ENCODE measurements around the gene NAT14. TPM values are rescaled to one million over a fixed set of nuclear protein-coding genes. Genes with fewer than 3 reads are reported as not detected.

NAT14 gene
- total RNA-seq, 1 experiment from 2014 or later: 49.6 TPM

- peaks cover 13% of the 10 kb centered on the region for H3K4me1 Mint-ChIP-seq (ENCODE audit: low read depth, unreplicated experiment)
- BruUV-seq (replicated peaks): no TSS peak
- no peak for TF ChIP-seq CTCF (IDR thresholded peaks at IDR 0.05; ENCODE audit: unreplicated experiment)
Observed at GRCh38 chr19:55443045-55443823, 41.8 kb upstream of the NAT14 start, which contains the start of gene SHISA7. SHISA7 (minus strand) TSS chr19:55443300; CDS start chr19:55442863, 437 bp downstream.

GRCh38 chr19:55443824-55444480, 41.0 kb upstream of the NAT14 start:
- Mint-ChIP-seq H3K9me3 (ENCODE audit: low read depth, unreplicated experiment) (peaks cover 3% of the 10 kb centered on the region), H3K36me3 (ENCODE audit: insufficient read depth, unreplicated experiment) (peaks cover 4% of the 10 kb centered on the region), H3K4me1 (ENCODE audit: low read depth, unreplicated experiment) (peaks cover 13% of the 10 kb centered on the region), H3K27ac (ENCODE audit: unreplicated experiment) (no peak overlapping the region), H3K4me3 (ENCODE audit: low read depth, unreplicated experiment) (no peak overlapping the region), H3K27me3 (ENCODE audit: unreplicated experiment) (no peaks in the 10 kb centered on the region)
- intact Hi-C loops (cut with micrococcal nuclease; ENCODE audit: unreplicated experiment): no loop called here
- no peak for DNase-seq
- CTCF ChIA-PET: interaction anchor here (0.6 to 1.2 kb wide), 2 partner anchors 24 to 1409 kb away, joined by 3 read pairs; no protein-coding TSS in a partner anchor
- no TSS peak for BruUV-seq (replicated peaks)
- no peak for TF ChIP-seq CTCF (IDR thresholded peaks at IDR 0.05; ENCODE audit: unreplicated experiment)

More at GRCh38 chr19:55443045-55443823, 41.8 kb upstream of the NAT14 start, which contains the start of gene SHISA7:
- CTCF ChIA-PET: no interaction called here
- Mint-ChIP-seq H3K36me3 (ENCODE audit: insufficient read depth, unreplicated experiment) (peaks cover 4% of the 10 kb centered on the region), H3K27me3 (ENCODE audit: unreplicated experiment) (no peaks in the 10 kb centered on the region), H3K9me3 (ENCODE audit: low read depth, unreplicated experiment) (peaks cover 3% of the 10 kb centered on the region), H3K4me3 (ENCODE audit: low read depth, unreplicated experiment) (no peak within 1 kb of the TSS), H3K27ac (ENCODE audit: unreplicated experiment) (no peak within 1 kb of the TSS)
- intact Hi-C loops (cut with micrococcal nuclease; ENCODE audit: unreplicated experiment): no loop called here
- no peak for DNase-seq

- H3K9me3 Mint-ChIP-seq (ENCODE audit: low read depth, unreplicated experiment): no peaks in the 10 kb centered on the region
- CTCF ChIA-PET: interaction anchor here (1.2 kb wide), 1 partner anchor 23 kb away, joined by 3 read pairs; no protein-coding TSS in a partner anchor
- intact Hi-C loops (cut with micrococcal nuclease; ENCODE audit: unreplicated experiment): no loop called here
- no peak for TF ChIP-seq CTCF (IDR thresholded peaks at IDR 0.05; ENCODE audit: unreplicated experiment)
- BruUV-seq (replicated peaks): no TSS peak
- no peaks in the 10 kb centered on the region for H3K36me3 Mint-ChIP-seq (ENCODE audit: insufficient read depth, unreplicated experiment)
- no peaks in the 10 kb centered on the region for H3K27me3 Mint-ChIP-seq (ENCODE audit: unreplicated experiment)
- no peak for DNase-seq
- H3K4me3 Mint-ChIP-seq (ENCODE audit: low read depth, unreplicated experiment): no peak overlapping the region
- H3K27ac Mint-ChIP-seq (ENCODE audit: unreplicated experiment): no peak overlapping the region
- peaks cover 13% of the 10 kb centered on the region for H3K4me1 Mint-ChIP-seq (ENCODE audit: low read depth, unreplicated experiment)
Observed at GRCh38 chr19:55444646-55445045, 40.3 kb upstream of the NAT14 start.

GRCh38 chr19:55446060-55446459, 38.9 kb upstream of the NAT14 start:
- peaks cover 8% of the 10 kb centered on the region for H3K4me1 Mint-ChIP-seq (ENCODE audit: low read depth, unreplicated experiment)
- intact Hi-C loops (cut with micrococcal nuclease; ENCODE audit: unreplicated experiment): no loop called here
- no peaks in the 10 kb centered on the region for H3K27me3 Mint-ChIP-seq (ENCODE audit: unreplicated experiment)
- no peak overlapping the region for H3K27ac Mint-ChIP-seq (ENCODE audit: unreplicated experiment)
- DNase-seq: no peak
- no TSS peak for BruUV-seq (replicated peaks)
- no peak for TF ChIP-seq CTCF (IDR thresholded peaks at IDR 0.05; ENCODE audit: unreplicated experiment)
- H3K9me3 Mint-ChIP-seq (ENCODE audit: low read depth, unreplicated experiment): no peaks in the 10 kb centered on the region
- no peak overlapping the region for H3K4me3 Mint-ChIP-seq (ENCODE audit: low read depth, unreplicated experiment)
- CTCF ChIA-PET: no interaction called here
- H3K36me3 Mint-ChIP-seq (ENCODE audit: insufficient read depth, unreplicated experiment): no peaks in the 10 kb centered on the region

Data from Calu3 (cell line).